HG03139 (cell line): ENCODE data around the gene LRRK2.
A peak's percentile ranks its signal among the peaks of the same experiment; 100 is the strongest.
"Not testable (repeated sequence)": the region's sequence is repeated elsewhere in the genome, so short reads cannot be mapped to it uniquely, and the experiment has no call there.

ENCODE experiments used
- ATAC-seq: cut with Tn5 transposase; IDR thresholded peaks from one replicate; pipeline ENCODE4 v1.9.1; 2021; ENCODE audit not compliant: unreplicated experiment

LRRK2 gene

GRCh38 chr12:40244526-40245156, 19.8 kb downstream of the LRRK2 start:
- ATAC-seq: not testable (repeated sequence)

GRCh38 chr12:40248034-40248433, 23.2 kb downstream of the LRRK2 start:
- no peak for ATAC-seq

GRCh38 chr12:40248585-40249297, 23.9 kb downstream of the LRRK2 start:
- ATAC-seq: peak; percentile 71

GRCh38 chr12:40250652-40251051, 25.9 kb downstream of the LRRK2 start:
- not testable (repeated sequence) for ATAC-seq

GRCh38 chr12:40253936-40254335, 29.1 kb downstream of the LRRK2 start:
- no peak for ATAC-seq

GRCh38 chr12:40254455-40255085, 29.8 kb downstream of the LRRK2 start:
- ATAC-seq: no peak

- ATAC-seq: no peak
Measured at GRCh38 chr12:40258371-40258770, 33.6 kb downstream of the LRRK2 start.

GRCh38 chr12:40261937-40262336, 37.1 kb downstream of the LRRK2 start:
- peak; percentile 69 for ATAC-seq

GRCh38 chr12:40262657-40263056, 37.9 kb downstream of the LRRK2 start:
- peak; percentile 88 for ATAC-seq

- ATAC-seq: no peak
Measured at GRCh38 chr12:40263616-40264409, 39.0 kb downstream of the LRRK2 start.

GRCh38 chr12:40271981-40272664, 47.3 kb downstream of the LRRK2 start:
- ATAC-seq: no peak

GRCh38 chr12:40281791-40282364, 57.1 kb downstream of the LRRK2 start:
- no peak for ATAC-seq

GRCh38 chr12:40286583-40286982, 61.8 kb downstream of the LRRK2 start:
- ATAC-seq: no peak

GRCh38 chr12:40287369-40287975, 62.7 kb downstream of the LRRK2 start:
- ATAC-seq: no peak

GRCh38 chr12:40292788-40293429, 68.1 kb downstream of the LRRK2 start:
- no peak for ATAC-seq

- no peak for ATAC-seq
Measured at GRCh38 chr12:40298341-40298740, 73.5 kb downstream of the LRRK2 start.

GRCh38 chr12:40300490-40300889, 75.7 kb downstream of the LRRK2 start:
- ATAC-seq: no peak

GRCh38 chr12:40309001-40309400, 84.2 kb downstream of the LRRK2 start:
- no peak for ATAC-seq

- no peak for ATAC-seq
Measured at GRCh38 chr12:40310211-40310610, 85.4 kb downstream of the LRRK2 start.

GRCh38 chr12:40312196-40312595, 87.4 kb downstream of the LRRK2 start:
- no peak for ATAC-seq
